Activated CD4-positive, CD25-positive, alpha-beta regulatory T cell treated with anti-CD3 and anti-CD28 coated beads, Interleukin-2, amount 50 U/mL, for 72 hours (primary cell): ENCODE measurements around the gene CYP19A1.

ENCODE experiments used
- DNase-seq: peaks from one replicate; pipeline ENCODE4 v3.0.0; 2021

The CYP19A1 gene

GRCh38 chr15:51356983-51357382, 18.6 kb upstream of the CYP19A1 start:
- no peak for DNase-seq

- DNase-seq, result no peak
Measured at GRCh38 chr15:51356147-51356546, 17.8 kb upstream of the CYP19A1 start.

GRCh38 chr15:51355096-51355495, 16.7 kb upstream of the CYP19A1 start:
- DNase-seq, result no peak

GRCh38 chr15:51353976-51354375, 15.6 kb upstream of the CYP19A1 start:
- DNase-seq, result no peak

GRCh38 chr15:51350723-51351122, 12.3 kb upstream of the CYP19A1 start:
- DNase-seq, result no peak

GRCh38 chr15:51349156-51349844, 10.9 kb upstream of the CYP19A1 start:
- DNase-seq, result no peak

- DNase-seq, result no peak
Measured at GRCh38 chr15:51348688-51349087, 10.3 kb upstream of the CYP19A1 start.

- DNase-seq, result no peak
Measured at GRCh38 chr15:51346136-51346535, 7.7 kb upstream of the CYP19A1 start.

GRCh38 chr15:51343466-51343865, 5.1 kb upstream of the CYP19A1 start:
- no peak for DNase-seq

GRCh38 chr15:51342227-51342999, 4.0 kb upstream of the CYP19A1 start:
- no peak for DNase-seq

GRCh38 chr15:51341366-51342226, 3.2 kb upstream of the CYP19A1 start, which contains the start of gene GLDN:
GLDN (plus strand) TSS chr15:51341655; CDS start chr15:51341685, 30 bp downstream.
- DNase-seq, result no peak

- no peak for DNase-seq
Measured at GRCh38 chr15:51335538-51336410, 2.6 kb downstream of the CYP19A1 start.

GRCh38 chr15:51335087-51335486, 3.3 kb downstream of the CYP19A1 start:
- DNase-seq, result no peak

GRCh38 chr15:51334011-51334451, 4.4 kb downstream of the CYP19A1 start:
- DNase-seq, result no peak

- DNase-seq, result no peak
Measured at GRCh38 chr15:51333571-51333970, 4.8 kb downstream of the CYP19A1 start.

- DNase-seq, result no peak
Measured at GRCh38 chr15:51332206-51333147, 5.9 kb downstream of the CYP19A1 start.

GRCh38 chr15:51331141-51331540, 7.3 kb downstream of the CYP19A1 start:
- no peak for DNase-seq

GRCh38 chr15:51328926-51329325, 9.5 kb downstream of the CYP19A1 start:
- DNase-seq, result no peak

GRCh38 chr15:51327081-51327480, 11.3 kb downstream of the CYP19A1 start:
- DNase-seq, result no peak

- DNase-seq, result no peak
Measured at GRCh38 chr15:51325167-51325566, 13.2 kb downstream of the CYP19A1 start.

- DNase-seq, result no peak
Measured at GRCh38 chr15:51323749-51324148, 14.6 kb downstream of the CYP19A1 start.
